Stimulated activated naive CD4-positive, alpha-beta T cell treated with Interleukin-2 at 50 U/mL for 16 hours (primary cell): ENCODE data around the gene TRPV4.
"Not testable (repeated sequence)": the region's sequence is repeated elsewhere in the genome, so short reads cannot be mapped to it uniquely, and the experiment has no call there.

ENCODE experiments used
- DNase-seq: peaks from one replicate; lab custom pipeline; 2025; lab: John Stamatoyannopoulos, UW

Gene TRPV4

DNA sequence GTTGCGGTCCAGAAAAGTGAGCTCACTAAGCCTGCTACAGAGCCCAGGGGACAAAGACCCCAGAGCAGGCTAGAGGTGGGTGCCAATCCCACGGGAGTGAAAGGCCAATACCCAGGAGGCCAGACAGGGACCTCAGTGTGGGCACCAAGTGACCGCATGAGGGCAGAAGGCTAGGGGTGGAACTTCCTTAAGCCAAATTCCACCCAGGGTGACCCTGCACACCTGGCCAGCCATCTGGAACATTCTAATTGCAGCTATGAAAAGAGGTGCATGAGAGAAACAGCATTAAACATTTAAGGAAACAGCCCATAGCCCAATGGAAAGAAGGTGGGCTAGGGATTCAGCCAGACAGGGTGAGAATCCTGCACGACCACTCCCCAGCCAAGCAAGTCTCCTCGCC is 27.8 kb upstream of the TRPV4 start:
- no peak for DNase-seq

DNA sequence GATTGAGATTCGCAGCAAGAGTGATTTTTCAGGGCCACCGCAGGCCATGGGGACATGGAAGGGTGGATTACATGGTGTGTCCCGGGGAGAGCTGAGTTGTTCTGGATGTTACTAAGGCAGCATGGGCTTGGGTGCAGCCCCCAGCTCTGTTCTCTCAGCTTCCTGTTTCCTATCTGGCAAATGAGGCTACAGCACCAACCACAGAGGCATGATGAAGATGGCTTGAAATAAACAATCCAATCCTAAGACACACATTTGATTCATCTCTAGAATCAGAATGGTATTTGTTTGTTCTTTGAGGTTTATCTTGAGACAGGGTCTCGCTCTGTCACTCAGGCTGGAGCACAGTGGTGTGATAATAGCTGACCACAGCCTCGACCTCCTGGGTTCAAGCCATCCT is 25.6 kb upstream of the TRPV4 start:
- no peak for DNase-seq

DNA sequence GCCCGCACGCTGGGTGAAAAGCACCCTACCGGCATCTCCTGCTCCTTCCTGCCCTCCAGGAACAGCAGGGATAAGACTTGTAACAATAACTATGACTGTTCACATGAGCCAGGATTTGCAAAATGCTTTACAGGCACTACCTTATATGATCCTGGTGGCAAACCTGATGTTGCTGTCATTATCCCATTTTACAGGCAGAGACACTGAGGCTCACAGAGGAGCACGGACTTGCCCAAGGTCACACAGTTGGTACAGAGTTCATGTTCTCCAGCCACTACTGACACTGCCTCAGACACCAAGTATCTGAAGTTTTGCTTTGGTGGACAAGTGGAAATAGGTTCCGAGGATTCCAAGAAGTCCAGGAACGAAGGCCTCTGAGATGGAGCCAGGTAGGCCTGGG is 24.5 kb upstream of the TRPV4 start:
- DNase-seq: no peak

DNA sequence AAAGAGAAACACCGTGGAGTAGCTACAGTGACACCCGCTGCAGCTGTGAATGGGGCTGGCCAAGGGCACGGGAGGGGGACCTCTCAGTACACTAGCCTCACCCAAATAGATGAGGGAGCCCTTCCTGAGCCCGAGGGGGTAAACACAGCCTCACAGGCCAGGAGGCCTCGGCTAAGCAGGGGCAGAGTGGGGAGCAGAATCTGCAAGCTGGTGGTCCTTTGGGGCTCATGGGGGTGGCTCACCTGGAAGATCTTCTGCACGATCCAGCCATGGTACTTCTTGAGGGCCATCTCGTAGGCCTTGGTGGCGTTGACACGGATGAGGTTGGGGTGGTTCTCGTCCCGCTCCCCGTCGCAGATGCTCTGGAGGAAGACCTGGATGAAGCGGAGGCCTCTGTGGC is 22.2 kb upstream of the TRPV4 start:
- no peak for DNase-seq

DNA sequence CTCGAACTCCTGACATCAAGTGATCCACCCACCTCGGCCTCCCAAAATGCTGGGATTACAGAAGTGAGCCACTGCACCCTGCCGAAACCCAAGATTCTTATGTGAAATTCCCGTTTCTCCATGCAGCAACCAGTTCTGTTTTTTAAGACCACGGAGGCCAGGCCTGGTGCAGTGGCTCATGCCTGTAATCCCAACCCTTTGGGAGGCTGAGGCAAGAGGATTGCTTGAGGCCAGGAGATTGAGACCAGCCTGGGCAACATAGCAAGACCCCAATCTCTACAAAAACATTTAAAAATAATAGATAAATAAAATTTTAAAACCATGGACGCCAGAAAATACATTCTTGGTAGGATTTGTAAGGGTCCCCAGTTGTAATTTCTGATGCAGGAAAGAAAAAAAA is 17.3 kb upstream of the TRPV4 start:
- not testable (repeated sequence) for DNase-seq

DNA sequence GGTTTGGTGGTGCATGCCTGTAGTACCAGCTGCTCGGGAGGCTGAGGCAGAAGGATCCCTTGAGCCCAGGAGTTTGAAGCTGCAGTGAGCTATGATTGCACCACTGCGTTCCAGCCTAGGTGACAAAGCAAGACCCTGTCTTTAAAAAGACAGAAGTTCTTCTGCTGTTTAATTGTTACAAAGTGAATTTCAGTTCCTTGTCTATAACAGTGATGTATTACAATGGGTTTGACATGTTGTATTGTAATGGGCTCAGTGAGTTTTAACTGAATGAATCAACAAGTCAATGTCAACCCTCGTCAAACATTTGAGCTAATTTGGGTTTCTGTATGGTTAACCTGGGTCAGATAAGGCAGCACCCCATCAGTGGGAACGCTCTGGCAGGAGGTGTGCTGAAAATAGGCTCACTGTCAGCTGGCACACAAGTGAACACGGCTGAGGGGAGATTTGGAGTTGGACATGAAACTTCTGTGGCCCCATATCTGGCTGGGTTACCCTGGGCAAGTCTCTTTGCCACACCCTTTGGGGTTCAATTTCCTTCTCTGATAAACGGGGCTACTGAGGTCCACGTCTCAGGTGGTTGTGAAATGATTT is 14.0 kb upstream of the TRPV4 start:
- no peak for DNase-seq

DNA sequence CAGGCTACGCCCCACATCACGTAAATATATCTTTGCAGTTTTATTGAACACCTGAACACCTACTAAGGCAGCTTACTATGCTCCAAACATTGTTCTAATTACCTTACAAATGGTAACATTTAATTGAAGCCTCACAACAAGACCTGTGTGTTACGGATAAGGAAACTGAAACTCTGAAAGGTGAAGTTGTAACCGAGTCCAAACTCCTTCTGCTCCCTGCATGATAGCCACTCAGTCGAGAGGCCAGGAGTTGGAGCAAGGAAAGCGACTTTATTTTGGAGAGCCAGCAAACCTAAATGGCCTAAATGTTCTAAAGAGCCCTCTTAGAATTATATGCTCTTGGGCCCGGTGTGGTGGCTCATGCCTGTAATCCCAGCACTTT is 12.6 kb upstream of the TRPV4 start:
- no peak for DNase-seq

DNA sequence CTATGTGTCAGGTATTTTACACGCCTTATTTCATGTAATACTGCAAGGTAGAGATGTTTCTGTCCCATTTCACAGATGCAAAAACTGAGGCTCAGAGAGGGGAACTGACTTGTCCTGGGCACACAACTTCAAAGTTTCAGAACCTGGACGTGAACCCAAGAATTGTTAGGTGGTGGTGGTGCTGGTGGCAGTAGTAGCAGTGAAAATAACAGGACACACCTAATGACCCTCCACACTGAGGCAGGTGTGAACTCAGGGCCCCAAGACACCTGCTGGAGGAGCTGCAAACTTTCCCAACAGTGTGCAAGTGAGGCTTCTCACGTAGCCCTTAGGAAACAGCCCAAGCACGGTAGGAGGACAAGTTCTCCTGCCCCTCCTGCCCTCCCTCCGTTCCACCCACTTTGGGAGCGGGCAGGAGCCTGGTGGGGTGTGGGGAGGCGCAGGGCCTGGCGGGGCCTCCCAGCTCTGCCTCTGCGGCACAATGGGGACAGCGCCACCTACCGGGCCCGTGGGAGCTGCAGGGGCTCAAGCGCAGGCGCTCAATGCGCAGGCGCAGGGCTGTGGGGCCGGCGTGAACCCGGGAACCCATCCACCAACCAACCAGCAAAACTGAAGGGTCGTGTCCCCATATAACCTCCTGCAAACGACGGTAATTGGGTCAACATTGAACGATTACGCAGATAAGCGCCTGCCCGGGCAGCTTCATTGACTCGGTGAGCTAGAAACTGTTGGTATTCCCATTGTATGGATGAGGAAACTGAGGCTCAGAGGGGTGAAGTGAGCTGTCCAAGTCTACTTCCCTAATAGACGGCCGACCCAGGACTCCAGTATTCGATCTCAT is 12.0 kb upstream of the TRPV4 start:
- peak; percentile 84 for DNase-seq

DNA sequence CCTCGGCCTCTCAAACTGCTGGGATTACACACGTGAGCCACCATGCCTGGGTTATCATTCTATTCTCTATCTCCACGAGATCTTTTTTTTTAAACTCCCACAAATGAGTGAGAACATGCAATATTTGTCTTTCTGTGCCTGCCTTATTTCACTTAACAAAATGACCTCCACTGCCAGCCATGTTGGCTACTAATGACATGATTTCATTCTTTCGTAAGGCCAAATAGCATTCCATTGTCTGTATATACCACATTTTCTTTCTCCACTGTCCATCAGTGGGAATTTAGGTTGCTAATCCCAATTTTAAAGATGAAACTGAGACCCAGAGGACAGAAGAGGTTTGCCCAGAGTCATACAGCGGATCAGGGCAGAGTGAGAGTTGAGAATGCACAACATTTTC is 10.9 kb upstream of the TRPV4 start:
- no peak for DNase-seq

DNA sequence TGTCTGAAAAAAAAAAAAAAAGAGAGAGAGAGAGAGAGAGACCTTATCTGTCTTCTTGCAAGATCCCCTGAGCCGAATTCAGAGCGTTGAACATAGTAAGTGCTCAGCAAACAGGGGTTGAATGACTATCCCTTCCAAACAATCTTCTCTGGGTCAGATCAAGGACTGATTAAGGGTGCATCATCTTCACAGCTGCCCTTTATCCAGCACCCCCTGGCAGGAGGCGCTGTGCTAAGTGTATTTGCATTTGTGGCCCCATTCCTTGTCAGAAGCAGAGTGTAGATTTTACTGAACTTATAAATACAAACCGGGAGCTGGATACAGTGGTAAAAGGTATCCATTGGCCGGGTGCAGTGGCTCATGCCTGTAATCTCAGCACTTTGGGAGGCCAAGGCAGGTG is 8.8 kb upstream of the TRPV4 start:
- DNase-seq: no peak

DNA sequence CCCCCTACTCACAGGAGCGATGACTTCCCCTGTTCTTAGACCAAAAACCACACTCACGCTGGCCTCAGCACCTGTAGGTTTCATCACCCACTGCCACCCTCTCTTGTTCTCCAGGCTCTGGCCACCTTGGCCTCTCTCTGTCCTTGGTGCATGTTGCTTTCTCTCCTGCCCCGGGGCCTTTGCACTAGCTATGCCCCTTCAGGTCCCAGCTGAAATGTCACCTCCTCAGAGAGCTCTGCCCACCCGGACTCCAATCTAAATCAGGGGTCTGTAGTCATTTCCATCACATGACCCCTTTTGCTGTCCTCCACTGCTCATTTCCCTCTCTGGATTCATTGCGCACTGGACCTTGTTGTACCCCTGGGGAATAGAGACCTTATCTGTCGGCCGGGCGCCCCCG is 8.2 kb upstream of the TRPV4 start:
- no peak for DNase-seq

DNA sequence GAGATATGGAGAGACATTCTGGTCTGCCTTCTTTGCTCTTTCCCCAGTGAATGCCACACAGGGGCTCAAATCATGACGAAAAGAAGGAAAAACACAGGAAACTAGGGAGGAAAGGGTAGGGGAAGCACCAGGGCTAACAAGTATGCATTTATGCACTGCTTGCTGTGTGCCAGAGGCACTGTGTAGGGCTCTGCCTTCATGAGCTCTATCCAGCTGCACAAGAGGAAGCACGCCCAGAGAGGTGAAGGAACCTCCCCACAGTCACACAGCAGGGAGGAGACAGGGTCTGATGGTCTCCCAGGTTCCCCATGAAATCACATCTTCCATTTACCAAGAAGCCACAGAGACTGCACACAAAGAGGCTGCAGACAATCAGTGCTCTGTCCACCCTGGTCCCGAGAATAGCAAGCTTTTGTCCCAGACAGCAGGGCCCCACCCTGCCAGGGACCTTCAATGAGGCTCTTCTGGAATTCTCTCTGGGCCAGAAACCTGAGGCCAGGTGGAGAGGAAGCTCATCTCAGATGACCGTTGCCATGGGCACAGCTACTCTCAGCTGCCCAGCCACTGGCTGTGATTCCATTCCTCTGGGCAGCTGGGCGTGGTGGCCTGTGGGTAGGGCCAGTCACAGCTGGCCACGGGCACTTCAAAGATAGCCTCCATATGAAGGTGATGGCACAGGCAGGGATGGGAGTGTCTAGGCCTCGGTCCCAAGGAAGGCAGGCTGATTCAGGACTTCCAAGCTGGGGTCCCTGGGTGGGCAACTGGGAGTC is 7.3 kb upstream of the TRPV4 start:
- no peak for DNase-seq

DNA sequence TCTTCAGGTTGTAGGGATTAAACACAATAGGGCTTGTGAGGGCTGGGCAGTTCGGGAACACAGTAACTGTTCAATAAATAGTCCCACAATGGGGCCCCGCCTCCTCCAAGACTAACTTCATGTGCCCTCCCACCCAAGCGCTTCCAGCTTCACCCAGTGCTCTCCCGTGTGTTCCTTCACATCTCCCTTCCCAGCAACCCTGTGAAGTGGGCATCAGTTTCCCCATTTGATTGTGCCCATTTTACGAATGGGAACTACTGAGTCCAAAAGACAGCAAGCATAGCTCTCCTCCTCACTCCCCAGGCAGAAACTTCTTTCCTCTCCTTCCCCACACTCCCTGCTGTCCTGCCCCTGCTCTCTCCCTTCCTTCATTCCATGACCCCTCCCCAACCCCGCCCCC is 6.2 kb upstream of the TRPV4 start:
- no peak for DNase-seq

DNA sequence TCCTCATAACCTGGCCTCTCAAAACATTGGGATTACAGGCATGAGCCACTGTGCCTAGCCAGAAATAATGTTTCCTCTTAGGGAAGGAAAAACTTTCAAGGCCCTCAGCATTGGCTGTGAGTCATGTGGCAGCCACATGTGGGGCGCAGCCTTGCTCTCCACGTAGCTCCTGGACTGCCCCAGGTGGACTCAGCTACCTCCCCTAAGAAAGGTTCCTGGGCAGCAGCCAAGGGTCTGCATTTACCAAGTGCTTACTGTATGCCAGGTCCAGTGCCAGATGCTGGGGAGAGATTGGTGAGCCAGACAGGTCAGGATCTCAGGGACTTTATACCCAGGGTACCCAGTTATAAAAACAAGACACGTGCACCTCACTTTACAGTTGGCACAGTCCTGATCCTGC is 3.7 kb upstream of the TRPV4 start:
- no peak for DNase-seq

DNA sequence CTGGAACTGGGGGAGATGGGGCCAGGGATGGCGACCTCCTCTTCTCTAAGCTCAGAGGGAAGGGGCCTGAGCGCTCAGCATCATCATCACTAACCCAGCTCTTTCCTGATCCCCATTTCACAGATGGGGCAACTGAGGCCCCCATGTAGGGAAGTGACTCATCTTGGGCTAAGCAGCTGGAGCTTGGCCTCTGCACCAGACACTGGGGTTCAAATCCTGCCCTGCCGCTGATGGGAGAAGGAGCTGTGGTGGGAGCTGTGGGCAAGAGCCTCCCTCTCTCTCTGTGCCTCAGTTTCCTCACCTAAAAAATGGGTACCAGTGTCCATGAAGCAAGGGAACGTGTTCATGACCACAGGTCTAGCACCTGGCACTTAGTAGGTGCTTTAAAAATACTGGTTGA is 2.6 kb upstream of the TRPV4 start:
- no peak for DNase-seq

DNA sequence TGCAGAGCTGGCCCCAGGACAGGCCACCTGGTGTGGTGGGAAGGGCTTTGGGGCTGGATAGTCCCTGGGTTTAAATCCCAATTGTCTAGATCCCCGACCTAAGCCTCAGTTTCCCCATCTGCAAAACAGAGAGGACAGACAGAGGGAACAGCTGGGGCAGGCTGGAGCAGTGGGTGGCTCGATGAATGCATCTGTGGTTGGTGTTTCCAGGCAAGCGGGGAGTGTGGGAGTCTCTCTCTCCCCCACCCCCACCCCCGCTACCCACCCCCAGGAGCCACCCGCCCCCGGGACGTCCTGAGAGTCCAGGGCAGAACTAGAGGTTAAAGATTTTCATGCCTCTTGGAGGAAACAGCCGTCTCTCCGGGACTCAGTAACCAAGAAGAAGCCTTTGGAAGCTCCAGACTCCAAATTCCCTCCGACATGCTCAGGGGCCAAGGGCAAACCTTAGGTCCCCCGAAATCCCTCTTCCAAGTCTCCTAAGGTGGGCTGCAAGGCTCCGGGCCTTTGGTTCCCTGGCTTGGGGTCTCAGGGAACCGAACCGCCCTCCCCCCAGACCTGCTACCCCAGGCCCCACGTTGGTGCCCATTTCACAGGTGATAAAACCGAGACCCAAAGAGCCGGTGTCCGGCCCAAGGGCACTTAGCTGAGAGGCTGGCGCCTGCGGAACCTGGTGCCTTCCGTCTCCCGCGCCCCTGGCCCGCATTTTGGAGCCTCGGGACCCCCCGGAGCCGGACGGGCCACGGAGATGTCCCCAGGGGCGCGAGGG is 474 bp downstream of the TRPV4 start:
- no peak for DNase-seq

DNA sequence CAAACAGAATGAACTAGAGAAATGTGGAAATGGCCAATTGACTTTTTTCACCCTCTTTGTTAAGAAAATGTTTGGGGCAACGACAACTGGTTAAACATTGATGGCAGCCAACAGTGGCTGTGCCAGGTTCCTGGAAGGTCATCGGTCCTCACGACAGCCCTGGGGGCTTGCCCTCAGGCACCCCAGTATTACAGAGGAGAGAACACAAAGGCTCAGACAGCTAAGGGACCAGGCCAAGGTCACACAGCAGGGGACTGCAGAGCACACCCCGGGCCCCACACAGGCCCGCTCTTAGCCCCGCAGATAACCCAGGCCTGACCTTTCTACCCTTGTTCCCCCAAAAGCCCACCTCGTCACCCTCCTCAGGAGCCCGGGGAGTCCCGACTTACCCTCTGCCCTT is 1.3 kb downstream of the TRPV4 start:
- no peak for DNase-seq

DNA sequence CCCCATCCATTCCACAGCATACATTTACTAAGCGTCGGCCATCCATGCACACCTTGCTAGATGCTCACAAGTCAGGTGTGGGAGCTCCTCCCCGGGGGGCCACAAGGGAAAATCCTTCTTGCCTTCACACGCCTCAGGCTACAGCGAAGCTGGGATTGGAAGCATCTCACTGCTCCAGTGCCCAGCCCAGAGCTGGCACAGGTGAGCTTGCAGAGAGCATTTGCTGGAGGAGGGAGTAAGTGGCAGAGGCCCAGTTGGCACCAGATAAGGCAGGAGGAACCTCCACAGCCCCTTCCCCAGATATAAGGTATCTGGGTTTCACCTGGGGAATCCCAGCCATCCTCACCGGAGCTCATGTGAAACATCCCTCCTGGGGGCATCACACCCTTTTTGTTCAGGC is 1.8 kb downstream of the TRPV4 start:
- no peak for DNase-seq

DNA sequence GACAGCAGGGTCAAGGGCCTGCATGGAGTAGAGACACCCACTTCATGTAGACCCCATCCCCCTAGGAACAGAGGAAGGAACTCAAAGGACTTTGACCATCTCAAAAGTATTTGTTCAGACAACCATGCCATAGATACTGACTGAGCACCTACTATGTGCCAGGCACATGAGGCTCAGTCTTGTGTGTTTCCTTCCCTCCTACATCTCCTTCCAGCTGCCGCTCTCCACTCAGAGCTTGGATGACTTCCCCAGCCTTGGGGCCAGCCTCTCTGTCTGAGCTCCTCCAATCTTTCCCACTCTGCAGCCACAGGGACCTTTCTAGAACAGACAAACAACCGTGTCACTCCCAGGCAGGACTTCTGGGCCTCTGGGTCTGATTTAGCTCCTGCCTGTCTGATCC is 2.5 kb downstream of the TRPV4 start:
- DNase-seq: no peak

DNA sequence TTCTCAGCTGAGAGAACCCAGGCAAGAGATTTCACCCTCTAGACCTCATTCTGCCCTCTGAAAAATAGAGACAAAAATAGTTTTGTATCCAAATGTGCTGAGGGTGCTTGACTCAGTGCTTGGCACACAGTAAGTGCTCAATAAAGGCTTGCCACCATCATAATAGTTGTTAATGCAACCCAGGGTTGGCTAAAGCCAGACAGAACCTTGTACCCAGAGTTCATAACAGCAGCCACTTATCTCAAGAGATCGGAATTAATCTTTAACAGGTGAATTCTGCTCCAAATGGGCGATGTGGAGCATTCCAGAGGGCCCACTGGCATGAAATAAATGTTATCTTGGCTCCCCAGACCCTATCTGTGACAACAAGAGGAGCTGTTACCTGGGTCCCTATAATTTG is 2.9 kb downstream of the TRPV4 start:
- DNase-seq: no peak

DNA sequence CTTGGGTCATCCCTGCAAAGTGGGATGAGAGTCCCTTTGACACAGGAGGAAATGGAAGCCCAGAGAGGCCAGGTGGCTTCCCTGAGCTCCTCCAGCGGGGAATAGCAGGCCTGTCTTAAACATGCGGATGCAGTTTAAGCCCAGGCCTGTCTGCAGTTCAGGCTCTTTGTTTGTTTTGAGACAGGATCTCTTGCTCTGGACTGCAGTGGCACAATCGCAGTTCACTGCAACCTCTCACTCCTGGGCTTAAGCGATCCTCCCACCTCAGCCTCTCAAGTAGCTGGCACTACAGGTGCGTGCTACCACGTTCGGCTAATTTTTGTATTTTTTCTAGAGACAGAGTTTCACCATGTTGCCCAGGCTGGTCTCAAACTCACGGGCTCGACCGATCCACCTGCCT is 3.5 kb downstream of the TRPV4 start:
- DNase-seq: no peak

DNA sequence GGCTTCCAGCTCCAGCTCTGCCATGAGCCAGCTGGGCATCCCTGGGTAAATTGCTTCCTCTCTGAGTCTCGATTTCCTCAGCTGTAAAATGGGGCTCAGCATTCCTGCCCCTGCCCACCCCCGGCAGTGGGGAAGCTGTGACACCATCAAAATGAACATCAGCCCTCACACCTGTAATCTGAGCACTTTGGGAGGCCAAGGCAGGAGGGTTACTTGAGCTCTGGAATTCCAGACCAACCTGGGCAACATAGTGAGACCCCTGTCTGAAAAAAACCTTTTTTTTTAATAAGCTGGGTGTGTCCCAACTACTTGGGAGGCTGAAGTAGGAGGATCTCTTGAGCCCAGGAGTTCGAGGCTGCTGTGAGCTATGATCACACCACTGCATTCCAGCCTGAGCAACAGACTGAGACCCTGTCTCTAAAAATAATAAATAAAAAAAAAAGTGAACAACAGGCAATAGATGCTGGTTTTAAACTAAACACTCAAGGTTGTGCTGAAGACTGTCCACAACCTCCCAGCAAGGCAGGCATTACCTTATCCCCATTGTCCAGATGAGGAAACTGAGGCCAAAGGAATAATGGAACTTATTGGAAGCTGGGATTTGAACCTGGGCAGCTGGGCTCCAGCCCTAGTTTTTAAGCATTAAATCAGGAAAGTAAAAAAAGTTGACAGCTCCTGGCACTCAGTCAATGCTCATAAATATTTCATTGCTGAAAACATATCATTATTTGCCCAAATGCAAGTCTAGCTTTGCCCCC is 4.3 kb downstream of the TRPV4 start:
- DNase-seq: no peak
